Fibroblast of lung (primary cell): Measurements from ENCODE around the gene WBP2.

Experiments
- EZH2 ChIP-seq: IDR thresholded peaks from 2 replicates; pipeline ENCODE4 v1.5.1; 2012; ENCODE audit warnings: low read length, control low read depth, mild to moderate bottlenecking; ENCODE audit errors: missing control alignments
- TF ChIP-seq, protein P1 (sequence below), 2 donors: IDR thresholded peaks in 1 of 2; conservative IDR thresholded peaks in 1 of 2; 1 replicate in 1 of 2; 2 replicates in 1 of 2; pipeline ENCODE4 v1.5.1; 2011 to 2012; ENCODE audit warnings: low read length in 2 of 2, control low read depth in 1 of 2, inconsistent platforms in 1 of 2, low read depth in 1 of 2, mild to moderate bottlenecking in 1 of 2

DNA sequence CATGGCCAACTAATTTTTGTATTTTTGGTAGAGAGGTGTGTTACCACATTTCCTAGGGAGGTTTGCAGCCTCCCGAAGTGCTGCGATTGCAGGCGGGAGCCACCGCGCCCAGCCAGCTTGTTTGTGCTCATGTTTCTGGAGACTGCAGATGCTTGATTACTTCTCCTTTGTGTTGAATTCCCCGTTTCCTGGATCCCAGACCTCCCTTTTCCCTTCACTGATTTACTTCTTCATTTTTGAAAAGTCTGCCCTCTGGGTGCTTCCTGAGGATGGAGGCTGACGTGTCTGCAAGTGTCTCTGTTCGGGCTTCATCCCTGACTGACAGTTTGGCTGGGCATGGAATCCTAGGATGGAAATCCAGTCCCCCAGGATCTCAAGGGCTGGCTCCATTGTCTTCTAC, 30.3 kb upstream of the WBP2 start:
- TF ChIP-seq, protein P1, sequence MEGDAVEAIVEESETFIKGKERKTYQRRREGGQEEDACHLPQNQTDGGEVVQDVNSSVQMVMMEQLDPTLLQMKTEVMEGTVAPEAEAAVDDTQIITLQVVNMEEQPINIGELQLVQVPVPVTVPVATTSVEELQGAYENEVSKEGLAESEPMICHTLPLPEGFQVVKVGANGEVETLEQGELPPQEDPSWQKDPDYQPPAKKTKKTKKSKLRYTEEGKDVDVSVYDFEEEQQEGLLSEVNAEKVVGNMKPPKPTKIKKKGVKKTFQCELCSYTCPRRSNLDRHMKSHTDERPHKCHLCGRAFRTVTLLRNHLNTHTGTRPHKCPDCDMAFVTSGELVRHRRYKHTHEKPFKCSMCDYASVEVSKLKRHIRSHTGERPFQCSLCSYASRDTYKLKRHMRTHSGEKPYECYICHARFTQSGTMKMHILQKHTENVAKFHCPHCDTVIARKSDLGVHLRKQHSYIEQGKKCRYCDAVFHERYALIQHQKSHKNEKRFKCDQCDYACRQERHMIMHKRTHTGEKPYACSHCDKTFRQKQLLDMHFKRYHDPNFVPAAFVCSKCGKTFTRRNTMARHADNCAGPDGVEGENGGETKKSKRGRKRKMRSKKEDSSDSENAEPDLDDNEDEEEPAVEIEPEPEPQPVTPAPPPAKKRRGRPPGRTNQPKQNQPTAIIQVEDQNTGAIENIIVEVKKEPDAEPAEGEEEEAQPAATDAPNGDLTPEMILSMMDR (conservative IDR thresholded peaks at IDR 0.05 in 1 of 2, IDR thresholded peaks at IDR 0.05 in 1 of 2; ENCODE audit: low read depth in 1 of 2, low read length in 2 of 2), result no peak
- no peak for TF ChIP-seq EZH2
